ENCODE results near the gene MPND.

DNA sequence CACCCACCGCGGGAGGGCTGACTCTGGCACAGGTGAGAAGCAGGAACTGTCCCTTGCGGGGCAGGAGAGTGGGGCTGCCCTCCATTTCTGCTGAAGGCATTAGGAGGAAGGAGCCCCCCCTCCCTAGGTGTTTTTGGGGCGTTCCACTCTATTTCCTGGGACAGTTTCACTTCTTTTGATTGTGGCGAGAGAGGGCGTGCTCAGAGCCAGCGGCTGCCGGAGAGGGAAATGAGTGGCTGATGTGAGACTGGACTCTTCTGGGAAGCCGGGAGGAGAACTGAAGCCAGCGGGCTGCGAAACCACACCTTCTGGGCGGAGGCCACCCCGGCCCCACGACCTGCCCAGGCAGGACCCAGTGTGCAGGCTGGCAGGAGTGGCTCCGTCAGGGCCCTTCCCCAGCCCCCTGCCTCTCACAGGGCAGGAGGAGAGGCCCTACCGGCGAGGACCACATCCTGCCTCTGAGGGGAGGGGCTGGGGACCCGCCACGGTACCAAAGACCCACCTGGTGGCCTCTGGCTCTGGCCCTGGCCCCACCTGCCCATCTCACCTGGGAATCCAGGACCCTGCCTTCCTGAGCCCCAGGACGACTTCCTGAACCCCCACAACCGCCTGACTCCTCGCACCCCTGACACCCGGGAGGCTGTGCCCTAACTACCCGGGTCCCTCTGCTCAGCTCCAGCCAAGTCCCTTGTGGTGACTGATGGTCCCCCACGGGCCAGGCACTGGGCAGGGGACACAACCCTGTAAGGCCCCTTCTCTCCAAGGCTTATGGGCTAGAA is 25.9 kb downstream of the MPND start:
- TF ChIP-seq POLR2AphosphoS5 (IDR thresholded peaks at IDR 0.05) (peak in 2 of 3 donors; percentile 39 to 61), POLR2A (IDR thresholded peaks at IDR 0.05) (no peak)
- TF ChIP-seq, protein P1, sequence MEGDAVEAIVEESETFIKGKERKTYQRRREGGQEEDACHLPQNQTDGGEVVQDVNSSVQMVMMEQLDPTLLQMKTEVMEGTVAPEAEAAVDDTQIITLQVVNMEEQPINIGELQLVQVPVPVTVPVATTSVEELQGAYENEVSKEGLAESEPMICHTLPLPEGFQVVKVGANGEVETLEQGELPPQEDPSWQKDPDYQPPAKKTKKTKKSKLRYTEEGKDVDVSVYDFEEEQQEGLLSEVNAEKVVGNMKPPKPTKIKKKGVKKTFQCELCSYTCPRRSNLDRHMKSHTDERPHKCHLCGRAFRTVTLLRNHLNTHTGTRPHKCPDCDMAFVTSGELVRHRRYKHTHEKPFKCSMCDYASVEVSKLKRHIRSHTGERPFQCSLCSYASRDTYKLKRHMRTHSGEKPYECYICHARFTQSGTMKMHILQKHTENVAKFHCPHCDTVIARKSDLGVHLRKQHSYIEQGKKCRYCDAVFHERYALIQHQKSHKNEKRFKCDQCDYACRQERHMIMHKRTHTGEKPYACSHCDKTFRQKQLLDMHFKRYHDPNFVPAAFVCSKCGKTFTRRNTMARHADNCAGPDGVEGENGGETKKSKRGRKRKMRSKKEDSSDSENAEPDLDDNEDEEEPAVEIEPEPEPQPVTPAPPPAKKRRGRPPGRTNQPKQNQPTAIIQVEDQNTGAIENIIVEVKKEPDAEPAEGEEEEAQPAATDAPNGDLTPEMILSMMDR (IDR thresholded peaks at IDR 0.05), result peak in 1 of 7 experiments; percentile 12

All from stomach (tissue), 4 donors.